NCI-H748 (cell line): ENCODE results near the gene PLCL2.
A peak's percentile ranks its signal among the peaks of the same experiment; 100 is the strongest.

Source experiments
- DNase-seq: peaks from one replicate; lab custom pipeline; 2025; ENCODE audit not compliant: unreplicated experiment; lab: John Stamatoyannopoulos, UW

PLCL2 gene

DNA sequence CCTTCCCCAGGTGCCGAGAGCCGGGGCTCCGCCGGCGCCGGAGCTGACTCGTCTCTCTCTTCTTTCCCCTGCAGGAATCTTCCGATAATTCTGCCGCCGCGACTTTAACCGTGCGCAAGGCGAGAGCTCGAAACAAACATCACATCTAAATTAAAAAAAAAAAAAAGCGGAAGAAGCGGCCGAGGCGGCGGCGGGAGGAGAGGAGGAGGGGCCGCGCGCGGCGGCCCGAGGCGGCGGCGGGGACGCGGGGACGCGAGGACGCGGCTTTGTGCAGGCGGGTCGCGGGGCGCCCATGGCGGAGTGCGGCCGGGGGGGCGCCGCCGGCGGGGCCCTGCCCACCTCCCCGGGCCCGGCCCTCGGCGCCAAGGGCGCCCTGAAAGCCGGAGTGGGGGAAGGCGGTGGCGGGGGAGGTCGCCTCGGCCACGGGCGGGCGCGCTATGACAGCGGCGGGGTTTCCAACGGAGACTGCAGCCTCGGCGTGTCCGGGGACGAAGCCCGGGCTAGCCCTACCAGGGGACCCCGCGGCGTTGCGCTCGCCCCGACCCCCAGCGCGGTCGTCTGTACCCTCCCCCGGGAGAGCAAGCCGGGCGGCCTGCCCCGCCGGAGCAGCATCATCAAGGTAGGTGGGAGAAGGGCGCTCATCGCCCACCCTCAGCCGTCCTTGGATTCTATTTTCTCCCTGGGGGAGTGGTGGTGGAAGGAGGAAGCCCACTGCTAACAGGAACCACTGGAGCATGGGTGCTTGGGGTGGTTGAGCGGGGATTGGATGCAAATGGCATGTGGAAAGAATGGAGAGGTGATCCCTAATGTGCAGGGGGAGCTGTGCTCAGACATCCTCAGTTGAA is at the start of gene PLCL2:
TSS of gene PLCL2 (plus strand) at position 208 of the 845 bp plus-strand sequence. CDS start at position 293, 85 bp downstream.
- DNase-seq: peak; percentile 50

DNA sequence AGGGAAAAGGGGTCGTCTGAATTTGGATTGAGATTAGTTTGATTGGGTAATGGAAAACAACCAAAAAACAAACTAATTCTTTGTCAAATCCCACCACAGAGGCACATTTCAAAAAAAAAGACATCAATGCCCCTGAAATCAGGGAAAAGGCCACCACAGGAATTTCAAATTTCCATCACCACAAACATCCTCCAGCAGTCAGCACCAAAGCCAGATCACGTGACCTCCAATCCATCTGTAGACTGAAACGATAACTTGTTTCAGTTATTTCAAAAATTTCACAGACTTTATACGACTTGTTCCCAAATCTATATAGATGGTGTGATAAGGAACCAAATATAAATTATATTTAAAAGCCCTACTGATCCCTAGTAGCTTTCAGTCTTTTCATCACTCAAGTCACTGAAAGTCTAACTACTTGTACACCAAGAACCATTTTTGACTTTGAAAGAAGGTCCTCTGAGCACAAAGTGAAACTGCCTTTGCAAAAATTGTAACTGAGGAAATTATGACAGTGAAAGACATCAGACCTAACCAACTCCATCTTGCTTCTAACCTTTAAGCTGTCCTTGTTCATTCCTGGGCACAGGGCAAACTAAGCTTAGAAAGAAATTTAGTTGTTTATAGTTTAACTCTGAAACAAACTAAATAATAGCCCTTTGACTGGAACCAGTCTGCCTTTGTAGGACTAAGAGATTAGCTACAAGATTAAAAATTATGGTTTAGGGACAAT is 48.1 kb upstream of the PLCL2 start:
- no peak for DNase-seq

DNA sequence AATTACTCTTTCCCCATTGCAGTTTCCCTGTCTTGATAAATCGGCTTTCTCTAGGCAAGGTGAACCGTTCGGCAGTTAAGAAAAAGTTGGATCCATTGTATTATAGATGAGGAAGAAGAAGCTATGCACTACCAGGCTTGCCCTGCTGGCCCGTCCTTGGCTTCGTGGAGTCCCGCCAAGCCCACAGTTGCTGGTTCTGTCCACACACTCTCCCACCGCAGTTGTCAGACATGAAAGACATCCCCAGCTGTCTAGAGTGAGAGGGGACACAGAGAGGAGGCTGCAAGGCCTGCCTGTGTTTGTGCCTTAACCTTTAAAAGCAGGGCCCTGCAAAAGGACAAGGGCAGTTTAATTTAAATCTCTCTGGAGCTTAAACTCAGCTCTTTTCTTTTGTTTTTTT is 47.2 kb upstream of the PLCL2 start:
- no peak for DNase-seq

DNA sequence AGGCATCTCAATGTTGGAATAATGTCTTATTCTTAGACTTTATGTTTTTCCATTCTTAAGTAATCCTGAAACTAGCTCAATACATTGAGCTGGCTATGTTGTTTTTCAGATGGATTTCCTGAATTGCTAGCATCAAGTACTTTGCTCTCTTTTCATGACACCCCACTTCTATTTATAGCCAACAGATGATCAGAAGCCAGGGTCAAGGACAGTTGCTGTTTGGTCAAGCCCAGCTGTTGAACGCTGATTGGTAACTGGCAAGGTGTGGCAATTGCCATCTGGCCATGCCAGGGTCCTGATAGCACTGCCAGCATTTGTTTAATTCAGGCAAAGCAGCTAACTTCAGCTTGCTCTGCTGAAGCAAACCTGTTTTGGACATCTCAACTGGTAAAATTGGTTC is 46.2 kb upstream of the PLCL2 start:
- DNase-seq: peak; percentile 27

DNA sequence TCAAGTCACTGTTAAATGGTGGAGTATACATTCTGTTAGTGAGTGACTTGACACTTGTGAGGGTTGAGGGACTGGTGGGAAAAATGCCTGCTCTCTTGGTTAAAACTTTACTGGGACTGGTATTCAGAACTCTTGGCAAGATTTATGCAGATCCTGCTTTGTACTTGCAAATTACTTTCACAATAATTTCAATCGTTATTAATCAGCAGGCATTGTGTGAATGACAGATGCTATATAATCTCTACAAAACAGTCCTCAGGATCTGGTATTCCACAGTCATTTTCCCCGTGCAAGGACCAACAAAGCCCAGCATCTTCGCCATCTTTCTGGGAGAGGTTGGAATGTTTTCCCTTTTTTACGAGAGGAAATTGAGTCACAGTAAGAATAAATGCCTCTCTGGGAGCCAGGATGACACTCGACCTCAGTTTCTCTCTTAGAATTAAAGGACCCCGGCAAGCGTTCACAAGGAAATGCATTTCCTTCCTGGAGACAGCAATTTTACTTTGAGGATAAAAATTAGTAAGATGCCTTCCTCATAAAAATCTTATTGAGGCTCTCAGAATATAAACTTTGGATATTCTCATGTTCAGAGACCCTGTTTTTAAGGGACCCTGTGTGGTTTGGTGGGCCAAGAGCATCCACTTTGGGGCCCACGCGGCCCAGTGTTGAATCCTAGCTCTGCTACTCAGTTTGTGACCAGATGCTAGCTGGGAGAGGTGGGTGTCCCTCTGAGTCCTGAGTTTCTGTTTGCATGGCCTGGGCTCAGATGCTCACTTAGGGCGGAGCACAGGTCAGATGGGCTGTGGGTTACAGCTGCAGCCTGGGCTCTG is 45.3 kb upstream of the PLCL2 start:
- DNase-seq: peak; percentile 2

DNA sequence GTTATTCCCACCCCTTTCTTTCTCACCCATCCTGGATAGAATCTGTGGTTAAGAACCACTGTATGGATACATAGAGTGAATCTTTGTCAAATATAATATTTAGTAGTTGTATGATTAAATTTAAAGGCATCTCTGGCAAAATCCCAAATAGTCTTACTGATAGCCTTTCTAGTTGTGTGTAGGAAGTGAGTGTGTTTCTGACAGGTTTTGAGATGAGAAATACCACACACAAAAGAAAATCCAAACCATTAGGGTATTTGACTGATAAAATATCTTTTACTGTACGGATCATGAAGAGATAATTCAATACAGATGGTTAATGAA is 44.7 kb upstream of the PLCL2 start:
- DNase-seq: no peak

DNA sequence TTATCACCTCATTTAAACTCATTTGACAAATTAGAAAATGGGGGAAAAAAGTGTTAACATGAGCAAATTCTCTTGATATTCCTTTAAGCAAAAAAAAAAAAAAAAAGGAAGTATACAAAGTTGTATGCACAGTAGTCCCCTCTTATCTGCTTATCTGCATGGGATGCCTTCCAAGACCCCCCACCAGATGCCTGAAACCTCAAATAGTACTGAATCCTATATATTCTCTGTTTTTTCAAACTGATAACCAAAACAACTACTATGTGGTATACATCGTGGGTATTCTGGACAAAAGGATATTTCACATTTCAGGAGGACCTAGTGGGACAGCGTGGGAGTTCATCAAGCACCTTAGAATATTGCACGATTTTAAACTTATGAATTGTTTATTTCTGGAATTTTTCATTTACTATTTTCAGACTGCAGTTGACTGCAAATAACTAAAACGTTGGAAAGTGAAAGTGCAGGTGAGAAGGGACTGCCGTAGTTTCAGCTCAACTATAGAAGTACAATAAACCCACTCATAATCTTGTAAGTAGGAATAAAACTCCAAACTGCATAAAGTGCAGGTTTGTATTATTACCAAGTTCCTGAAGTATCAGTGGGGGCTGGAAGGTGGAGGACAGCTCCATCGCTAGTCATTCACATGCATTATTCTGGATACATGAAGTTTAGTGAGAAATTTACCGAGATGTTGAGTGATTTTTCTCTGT is 43.6 kb upstream of the PLCL2 start:
- DNase-seq: no peak

DNA sequence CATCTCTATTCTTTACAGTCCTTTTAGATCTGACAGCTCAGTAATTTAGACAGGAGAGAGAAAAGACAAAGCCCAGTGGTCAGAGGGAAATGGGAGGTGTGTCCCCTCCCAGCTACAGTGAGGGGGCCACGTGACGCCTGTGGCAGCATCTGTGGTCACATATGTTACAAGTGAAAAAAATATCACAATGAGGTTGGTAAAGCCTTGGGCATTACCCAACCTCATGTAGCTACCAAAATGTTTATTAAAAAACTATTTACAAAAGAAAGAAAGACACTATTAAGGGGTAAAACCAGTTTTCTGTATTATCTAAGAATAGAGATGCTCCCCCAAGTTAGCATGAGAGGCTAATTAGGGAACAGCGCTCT is 42.9 kb upstream of the PLCL2 start:
- DNase-seq: no peak

DNA sequence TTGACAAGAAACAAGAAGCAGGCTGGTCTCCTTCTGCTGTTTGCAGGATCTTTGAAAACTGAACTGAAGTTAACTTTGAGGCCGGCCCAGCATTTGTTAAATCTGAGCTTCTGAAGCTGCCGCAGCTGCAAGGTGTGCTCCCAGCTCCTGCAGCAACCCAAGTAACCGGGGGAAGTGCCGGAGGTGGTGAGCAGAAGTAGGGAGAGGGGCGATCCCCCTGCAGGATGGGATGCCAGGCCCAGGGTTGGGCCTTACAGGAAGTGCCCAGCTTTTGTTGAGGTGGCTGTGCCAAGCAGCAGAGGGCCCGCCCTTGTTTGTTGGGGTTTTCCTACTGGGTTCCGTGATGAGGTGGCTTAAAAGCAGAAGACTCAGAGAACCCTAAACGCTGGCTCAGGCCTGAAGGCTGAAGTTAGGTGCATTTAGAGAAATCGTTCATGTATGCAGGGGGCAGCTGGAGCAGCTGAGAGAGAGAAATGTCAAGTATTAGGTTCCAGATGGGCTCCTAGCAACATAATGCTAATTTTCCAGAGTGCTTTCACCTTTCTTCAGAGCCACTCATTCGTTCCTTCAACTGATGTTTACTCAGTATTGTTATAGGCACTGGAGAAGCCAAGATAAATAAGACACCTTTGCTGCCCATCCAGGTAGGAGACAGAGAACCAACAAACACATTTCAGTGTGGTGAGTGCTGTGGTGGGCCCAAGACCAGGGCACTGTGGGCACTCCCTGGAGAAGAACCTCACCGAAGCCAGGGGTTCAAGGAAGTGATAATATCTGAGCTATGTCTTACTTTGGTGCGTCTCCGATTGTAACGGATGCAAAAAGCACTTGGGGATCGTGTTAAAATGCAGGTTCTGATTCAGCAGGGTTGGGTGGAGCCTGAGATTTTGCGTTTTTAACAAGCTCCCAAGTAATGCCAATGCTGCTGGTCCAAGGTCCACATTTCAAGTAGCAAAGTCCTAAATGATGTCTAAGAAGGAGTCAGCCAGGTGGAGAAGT is 42.2 kb upstream of the PLCL2 start:
- peak; percentile 73 for DNase-seq

DNA sequence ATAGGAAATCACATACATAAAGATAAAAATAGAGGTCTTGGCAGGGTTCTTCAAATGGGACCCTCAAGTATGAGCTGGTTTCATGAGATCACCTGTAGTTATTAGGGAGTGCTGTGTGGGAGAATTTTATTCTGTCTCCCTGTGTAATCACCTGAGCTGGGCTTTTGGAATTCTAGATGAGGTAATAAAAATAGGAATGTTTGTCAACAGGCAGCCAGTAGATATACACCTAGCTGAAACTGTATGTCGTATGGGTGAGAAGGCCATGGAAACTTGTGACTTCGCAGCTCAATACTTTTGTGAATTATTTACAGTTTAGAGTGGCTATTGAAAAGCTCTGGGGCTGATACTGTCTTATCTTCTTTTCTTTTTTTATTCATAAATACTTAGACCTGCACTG is 40.5 kb upstream of the PLCL2 start:
- DNase-seq: no peak

DNA sequence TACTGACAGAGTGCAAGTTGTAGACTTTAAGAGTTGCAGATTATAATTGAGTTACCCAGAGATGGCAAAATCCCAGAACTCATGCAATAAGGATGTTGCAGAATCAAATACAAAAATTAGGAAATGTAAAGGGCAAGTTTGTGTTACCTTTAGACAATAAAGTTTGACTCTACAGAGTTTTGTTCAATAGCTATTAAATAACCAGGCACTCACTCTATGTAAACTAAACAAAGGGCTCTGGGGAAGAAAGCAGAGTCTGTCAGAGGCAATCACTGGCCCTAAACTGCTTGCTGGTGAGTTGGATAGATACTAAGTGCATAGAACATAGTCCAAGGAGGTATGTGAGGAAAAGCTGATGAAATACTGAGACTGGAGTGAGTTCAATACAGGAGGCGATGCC is 40.0 kb upstream of the PLCL2 start:
- no peak for DNase-seq

DNA sequence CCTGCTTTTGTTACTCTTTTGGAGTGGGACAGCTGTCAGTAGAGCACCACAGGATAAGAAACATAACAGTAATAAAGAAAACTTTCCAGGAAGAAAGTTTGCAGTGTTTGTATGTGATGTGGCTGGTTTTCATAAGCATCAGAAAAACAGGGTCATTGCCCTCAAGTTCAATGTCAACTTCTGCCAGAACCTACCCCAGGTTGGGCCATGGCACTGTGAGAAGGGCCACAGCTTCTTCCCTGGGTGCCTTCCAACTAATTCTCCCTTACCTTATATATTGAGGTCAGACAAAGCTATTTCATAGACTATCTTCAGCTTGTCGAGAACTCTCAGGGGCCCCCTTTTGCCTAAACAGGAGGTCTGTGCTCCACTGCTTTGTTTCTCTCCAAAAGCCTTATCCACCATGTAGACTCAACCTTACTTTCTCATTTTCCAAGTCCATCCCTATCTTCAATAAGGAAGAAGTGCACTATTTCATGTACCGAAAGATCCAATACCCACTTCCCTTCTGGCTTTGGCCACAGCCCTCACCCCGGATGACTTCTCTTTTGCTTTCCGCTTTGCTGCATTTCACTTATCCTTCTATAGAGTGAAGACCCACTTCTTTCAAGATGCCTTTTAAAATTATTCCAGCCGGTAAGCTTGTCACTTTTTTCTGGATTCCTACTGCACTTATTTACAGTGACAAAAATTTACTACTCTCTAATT is 38.2 kb upstream of the PLCL2 start:
- no peak for DNase-seq

DNA sequence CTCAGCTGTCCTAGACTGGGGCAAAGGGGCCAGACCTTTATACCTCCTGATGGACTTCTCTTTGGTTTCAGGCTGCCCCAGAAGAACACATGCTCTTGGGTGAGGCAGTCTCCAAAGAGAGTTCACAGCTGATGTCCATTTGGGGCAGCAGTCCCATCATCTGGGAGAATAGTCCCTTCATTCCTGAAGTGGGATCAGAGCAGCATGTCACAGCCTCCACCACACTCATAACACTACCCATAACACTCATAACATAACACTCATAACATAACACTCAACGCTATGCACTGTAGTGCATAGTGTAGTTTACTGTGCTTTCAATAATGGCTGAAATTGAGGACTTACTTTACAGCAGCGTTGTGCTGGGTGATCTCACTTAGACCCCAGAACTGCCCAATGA is 36.7 kb upstream of the PLCL2 start:
- DNase-seq: no peak

DNA sequence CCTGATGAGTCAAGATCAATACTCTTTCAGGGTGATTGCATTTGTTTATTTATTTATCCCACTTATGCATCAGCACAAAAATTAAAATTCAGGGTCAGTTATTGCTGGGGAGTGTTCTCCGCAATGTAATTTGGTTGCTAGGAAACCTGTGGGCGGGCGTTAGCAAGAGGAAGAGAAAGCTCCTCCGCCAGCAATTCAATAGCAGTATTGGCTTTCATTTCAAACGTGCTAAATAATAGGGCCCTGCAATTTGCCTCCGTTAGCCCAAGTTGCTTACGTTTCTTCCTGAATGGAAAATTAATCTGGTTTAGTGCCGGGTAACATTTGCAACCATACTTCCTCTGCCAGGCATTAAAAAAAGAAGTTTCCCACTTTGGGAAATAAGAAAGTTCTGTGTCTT is 35.5 kb upstream of the PLCL2 start:
- peak; percentile 89 for DNase-seq

DNA sequence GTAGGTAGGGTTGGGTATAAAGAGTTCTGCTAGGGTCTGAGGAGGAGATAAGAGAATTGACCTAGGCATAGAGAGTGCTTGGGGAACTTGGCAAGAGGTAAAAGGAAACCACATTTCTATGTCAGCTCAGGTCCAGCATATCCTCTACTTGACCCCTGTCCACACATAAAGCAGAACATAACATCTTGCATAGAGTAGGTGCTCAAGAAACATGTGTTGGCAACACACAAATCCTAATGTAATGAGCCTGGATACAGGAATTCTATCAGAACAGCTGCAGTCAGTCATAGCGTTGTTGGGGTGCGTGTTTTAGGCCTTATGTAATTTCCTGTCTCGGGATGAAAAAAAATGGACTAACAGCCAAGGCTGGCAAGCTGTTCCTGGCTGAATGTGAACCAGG is 35.0 kb upstream of the PLCL2 start:
- no peak for DNase-seq

DNA sequence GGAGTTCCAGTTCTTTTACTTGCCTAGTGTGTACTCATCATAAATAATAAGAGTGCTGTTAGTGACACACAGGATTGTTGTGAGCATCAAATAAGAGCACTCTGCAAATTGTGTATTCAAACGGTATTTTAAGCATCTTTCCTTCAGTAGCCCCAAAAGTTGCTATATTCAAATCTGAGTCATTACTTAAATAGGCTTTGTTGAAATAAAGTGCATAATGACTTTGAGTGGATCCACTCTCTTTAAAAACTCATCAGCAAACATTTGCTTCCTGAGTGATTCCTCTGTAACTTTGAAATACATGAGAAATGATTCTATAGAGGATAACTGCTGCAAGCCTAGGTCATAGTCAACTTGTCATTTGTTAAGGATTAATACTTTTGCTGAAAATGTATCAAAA is 29.3 kb upstream of the PLCL2 start:
- no peak for DNase-seq

DNA sequence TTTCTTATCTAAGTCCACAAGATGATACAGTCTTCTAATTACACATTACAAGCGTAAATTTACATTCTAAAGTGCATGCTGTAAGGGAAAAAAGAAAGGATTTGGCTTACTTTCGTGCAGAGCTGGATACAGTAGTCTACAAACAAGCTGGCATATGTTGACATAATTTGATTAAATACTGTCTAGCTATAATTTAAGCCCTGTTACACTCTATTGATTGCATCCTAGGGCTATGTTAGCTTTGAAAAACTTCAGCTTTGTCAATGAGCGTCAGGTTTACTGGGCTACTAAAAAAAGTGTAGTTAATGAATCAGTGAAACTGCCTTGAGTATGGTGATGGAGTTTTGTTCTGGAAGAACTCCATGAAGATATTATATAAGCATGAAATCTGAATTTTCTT is 24.5 kb upstream of the PLCL2 start:
- no peak for DNase-seq

DNA sequence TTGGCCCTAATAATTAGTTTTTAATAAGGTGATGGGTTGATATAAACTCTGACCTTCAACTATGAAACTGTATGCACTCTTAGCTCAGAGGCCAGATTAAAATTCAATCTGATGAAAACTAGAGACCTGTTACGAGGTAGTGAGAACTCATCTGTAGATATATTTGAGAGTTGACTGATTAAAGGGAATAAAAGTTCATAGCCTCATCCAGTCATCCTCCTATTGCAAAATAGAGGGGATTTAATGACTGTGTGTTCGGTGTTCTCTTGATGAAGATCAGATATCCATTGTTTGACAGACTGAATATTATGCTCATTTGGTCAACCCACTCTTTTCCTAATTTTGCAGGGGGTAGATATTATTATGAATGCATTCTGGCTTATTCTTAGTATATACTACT is 23.3 kb upstream of the PLCL2 start:
- no peak for DNase-seq

DNA sequence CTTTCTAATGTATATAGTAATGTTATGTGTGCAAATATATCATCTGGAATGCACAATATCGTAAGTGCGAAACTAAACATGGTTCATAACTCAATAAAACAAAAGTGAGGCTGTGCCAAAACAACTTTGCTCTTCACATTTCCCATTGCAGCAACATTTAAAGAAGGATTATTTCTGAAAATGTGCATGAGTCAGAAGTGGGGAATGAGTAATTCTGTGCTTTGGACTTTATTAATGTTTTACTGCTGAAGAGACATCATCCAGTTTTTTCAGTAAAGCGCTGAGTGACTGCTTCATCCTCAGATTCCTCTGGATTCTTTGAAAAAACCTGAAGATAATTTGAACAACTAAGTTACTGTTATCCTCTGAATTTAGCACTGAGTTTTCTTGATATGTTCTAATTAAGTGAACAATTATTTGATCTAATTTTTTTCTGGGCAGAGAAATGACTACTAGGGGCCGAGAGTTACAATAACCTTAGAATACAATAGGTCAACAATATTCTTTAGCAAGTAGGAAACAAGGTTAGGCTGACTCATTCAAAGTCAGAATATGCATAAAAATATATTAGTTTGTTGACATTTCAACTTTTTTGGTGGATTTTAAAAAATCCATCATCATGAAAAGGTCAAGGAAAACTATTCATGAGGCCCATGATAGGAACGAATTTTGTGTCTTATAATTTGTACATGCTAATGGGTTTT is 20.0 kb upstream of the PLCL2 start:
- no peak for DNase-seq
